Measurements from ENCODE around the gene PPM1L.
"Not testable (repeated sequence)": the region's sequence is repeated elsewhere in the genome, so short reads cannot be mapped to it uniquely, and the experiment has no call there.

PPM1L gene

DNA sequence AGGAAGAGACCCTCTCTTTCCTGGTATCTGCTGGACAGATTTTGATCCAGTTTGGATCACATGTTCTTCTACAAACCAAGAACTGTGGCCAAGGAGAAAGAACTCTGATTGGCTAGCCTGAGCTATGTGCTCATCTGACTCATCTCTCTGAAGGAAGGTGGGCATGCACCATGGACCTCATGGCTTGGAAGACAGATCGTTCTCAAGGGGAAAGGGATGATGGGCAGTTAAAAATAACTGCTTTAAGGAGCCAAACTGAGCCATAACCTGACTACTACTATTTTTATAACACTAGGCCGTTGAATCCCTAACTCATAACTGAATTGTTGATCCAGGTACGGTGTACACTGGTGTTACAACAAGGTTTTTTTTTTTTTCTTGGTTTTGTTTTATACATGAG, 236.7 kb downstream of the PPM1L start:
- DNase-seq = no peak

GRCh38 chr3:160996811-160997210, 240.8 kb downstream of the PPM1L start:
- no peak for DNase-seq

DNA sequence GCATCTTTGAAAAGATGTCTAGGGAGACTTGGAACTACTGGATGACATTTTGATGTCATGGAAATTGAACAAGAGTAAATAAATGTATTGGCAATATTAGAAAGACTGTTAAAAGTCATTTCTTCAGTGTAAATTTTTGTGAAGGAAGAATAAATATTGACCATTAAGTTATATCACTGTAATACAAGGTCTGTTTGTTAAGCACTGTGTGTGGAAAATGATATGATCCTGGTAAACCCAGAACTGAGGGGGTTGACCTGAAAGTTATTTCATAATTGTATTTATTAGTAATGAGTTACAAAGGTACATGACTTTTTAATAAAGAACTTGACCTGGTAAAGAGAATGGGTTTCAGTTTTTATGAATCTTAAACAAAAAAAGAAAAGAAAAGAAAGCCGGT, 242.6 kb downstream of the PPM1L start:
- no peak for DNase-seq

GRCh38 chr3:160999274-160999673, 243.2 kb downstream of the PPM1L start:
- DNase-seq = no peak

- DNase-seq = no peak
Measured at GRCh38 chr3:161008086-161008485, 252.1 kb downstream of the PPM1L start.

DNA sequence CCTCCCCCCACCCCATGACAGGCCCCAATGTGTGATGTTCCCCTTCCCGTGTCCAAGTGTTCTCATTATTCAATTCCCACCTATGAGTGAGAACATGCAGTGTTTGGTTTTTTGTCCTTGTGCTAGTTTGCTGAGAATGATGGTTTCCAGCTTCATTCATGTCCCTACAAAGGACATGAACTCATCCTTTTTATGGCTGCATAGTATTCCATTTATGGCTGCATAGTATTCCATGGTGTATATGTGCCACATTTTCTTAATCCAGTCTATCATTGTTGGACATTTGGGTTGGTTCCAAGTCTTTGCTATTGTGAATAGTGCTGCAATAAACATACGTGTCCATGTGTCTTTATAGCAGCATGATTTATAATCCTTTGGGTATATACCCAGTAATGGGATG, 254.1 kb downstream of the PPM1L start:
- not testable (repeated sequence) for DNase-seq

GRCh38 chr3:161014843-161015749, 259.1 kb downstream of the PPM1L start:
- DNase-seq = no peak

DNA sequence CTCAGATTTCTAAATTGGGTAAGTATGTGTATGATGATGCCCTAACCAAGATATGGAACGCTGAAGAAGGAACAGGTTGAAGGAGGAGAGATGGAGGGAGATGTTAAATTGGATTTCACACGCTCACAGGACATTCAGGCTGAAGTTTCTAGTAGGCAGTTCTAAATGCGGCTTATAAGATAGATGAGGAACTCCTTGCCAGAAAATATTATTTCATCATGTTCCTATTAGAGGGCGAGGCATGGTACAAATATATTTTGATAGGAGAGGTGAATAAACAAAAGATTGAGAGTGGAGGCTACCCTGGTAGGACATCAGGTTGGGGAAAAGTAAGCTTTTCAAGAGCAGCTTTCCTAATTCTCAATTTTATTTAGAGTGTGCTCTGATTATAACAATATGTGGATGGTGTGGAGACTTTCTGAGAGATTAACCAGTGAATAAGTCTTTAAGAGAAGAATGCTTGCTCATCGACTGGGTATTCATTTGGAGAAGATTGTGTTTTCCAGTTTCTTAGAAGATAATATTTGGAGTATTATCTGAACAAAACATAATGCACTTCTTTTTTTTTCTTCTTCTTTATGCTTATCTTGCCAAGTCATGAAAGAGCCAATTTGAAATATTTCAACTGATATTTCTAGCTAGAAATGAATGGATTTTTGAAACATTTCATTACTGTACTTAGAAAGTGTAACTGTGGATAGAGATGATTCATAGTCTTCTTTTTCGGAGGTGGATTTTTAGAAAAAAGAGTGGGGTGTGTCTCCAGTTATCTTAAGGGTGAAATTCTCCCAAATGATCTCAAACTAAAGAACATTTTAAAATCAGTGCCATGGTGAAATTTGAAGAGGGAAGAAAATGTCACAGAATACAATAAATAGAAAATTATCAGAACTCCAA, 260.6 kb downstream of the PPM1L start:
- DNase-seq = no peak

GRCh38 chr3:161017971-161018370, 261.9 kb downstream of the PPM1L start:
- no peak for DNase-seq

- DNase-seq = no peak
Measured at GRCh38 chr3:161020256-161020655, 264.2 kb downstream of the PPM1L start.

GRCh38 chr3:161025911-161026310, 269.9 kb downstream of the PPM1L start:
- DNase-seq = no peak

GRCh38 chr3:161026612-161027510, 270.8 kb downstream of the PPM1L start:
- no peak for DNase-seq

GRCh38 chr3:161028555-161029153, 272.6 kb downstream of the PPM1L start:
- no peak for DNase-seq

GRCh38 chr3:161031134-161031533, 275.1 kb downstream of the PPM1L start:
- no peak for DNase-seq

GRCh38 chr3:161034913-161035550, 279.0 kb downstream of the PPM1L start:
- DNase-seq = peak; percentile 28

DNA sequence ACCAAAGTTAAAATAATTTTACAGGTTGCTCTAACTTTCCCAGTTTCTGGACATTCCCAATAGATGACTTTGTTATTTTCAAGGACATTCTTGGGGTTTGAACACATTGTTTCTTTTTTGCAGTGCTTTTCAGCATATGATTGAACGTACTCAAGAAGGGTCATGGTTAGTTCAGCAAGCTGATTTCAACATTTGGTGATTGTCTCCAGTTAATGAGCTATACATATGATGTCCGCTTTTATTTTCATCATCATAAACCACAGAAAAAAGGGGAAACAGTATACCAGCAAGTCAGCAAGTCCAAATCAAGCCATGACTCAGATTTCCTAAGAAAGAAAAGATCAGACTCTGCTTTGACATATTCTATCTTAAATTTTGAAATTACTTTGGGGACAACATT, 279.7 kb downstream of the PPM1L start:
- DNase-seq = no peak

- DNase-seq = no peak
Measured at GRCh38 chr3:161038725-161039124, 282.7 kb downstream of the PPM1L start.

- DNase-seq = no peak
Measured at GRCh38 chr3:161042023-161042501, 286.0 kb downstream of the PPM1L start.

GRCh38 chr3:161043336-161044035, 287.5 kb downstream of the PPM1L start:
- no peak for DNase-seq

DNA sequence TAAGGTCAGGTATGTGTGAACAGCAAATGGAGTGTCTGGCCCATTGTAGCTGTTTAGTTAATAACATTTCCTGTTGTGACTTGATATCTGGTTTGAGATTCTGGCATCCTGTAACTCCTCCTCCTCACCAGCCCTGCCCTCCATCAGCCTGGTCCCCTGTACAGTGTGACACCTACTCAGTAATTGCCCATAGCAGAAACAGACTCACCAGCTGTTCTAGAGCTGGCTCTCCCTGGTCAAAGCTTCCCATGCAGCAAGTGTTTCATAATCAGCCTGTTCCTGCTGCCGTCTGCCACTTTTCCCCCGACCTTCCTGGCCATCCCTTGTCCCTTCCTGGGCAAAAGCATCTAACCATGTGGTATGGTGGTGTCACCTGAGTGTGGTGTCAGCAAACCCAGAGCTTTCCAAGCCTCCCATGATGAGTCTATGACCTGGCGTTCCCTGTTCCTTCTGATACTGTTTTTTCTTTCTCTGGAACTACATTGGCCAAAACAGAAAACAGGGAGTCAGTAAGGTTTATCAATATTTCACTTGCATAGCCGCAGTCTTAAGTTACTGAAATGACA, 293.7 kb downstream of the PPM1L start:
- DNase-seq = no peak

- DNase-seq = no peak
Measured at GRCh38 chr3:161050935-161051334, 294.9 kb downstream of the PPM1L start.

Measured in stimulated activated CD4-positive, alpha-beta T cell treated with anti-CD3 and anti-CD28 coated beads, Interleukin-15, amount 100 ng/mL, for 24 hours (primary cell).